Cardiac muscle cell (in vitro differentiated cells and primary cell): Measurements from ENCODE around the gene EFNA5. TPM values are rescaled to one million over a fixed set of nuclear protein-coding genes. Genes with fewer than 3 reads are reported as not detected.
A peak's percentile ranks its signal among the peaks of the same experiment; 100 is the strongest.

Source experiments
- DNase-seq, 2 donors: peaks; one replicate each; pipeline versions ENCODE4 v3.0.0 to v3.0.0-alpha.2; 2010 to 2017; ENCODE audit warnings: low read depth in 1 of 2, low spot score in 1 of 2
- H3K27ac ChIP-seq: fragments of 200-600 bp; sonication (generic); 2 replicates; pipeline ENCODE4 v1.5.1; 2016
- H3K27me3 ChIP-seq: fragments of 200-600 bp; sonication (generic); 2 replicates; pipeline ENCODE4 v1.6.0; 2016; ENCODE audit warnings: control low read depth
- H3K36me3 ChIP-seq: fragments of 200-600 bp; sonication (generic); 2 replicates; pipeline ENCODE4 v1.5.1; 2016; ENCODE audit warnings: control low read depth
- H3K4me1 ChIP-seq: fragments of 200-600 bp; sonication (generic); 2 replicates; pipeline ENCODE4 v1.8.1; 2017; ENCODE audit warnings: low read depth, mild to moderate bottlenecking, mixed run types
- H3K4me3 ChIP-seq: fragments of 200-600 bp; sonication (generic); 2 replicates; pipeline ENCODE4 v1.5.1; 2016; ENCODE audit warnings: mild to moderate bottlenecking
- H3K9me3 ChIP-seq: fragments of 200-600 bp; sonication (generic); 2 replicates; pipeline ENCODE4 v1.5.1; 2017; ENCODE audit warnings: low read depth, mild to moderate bottlenecking, control low read depth
- CTCF ChIP-seq: IDR thresholded peaks from 2 replicates; pipeline ENCODE4 v1.5.1; 2012; ENCODE audit warnings: low read depth, mild to moderate bottlenecking, low read length
- polyA plus RNA-seq: library from polyadenylated mRNA; unstranded; fragments of >200 nt; fragmentation: Nextera tagmentation; extraction: Ambion mirVana; gene quantifications from 2 replicates; pipeline ENCODE4 v1.2.1, GENCODE V29; 2016
- total RNA-seq: library from RNA; depleted of rRNA; stranded (reverse); fragments of >200 nt; gene quantifications from 2 replicates; pipeline ENCODE4 v1.2.3, GENCODE V29; 2016

Gene EFNA5
- total and polyA plus RNA-seq, 2 experiments from 2014 or later, result 4.5 to 12.0 TPM

GRCh38 chr5:107570181-107570580 is 100.6 kb downstream of the EFNA5 start:
- no peaks in the 10 kb centered on the region for H3K9me3 ChIP-seq
- H3K27me3 ChIP-seq, result no peaks in the 10 kb centered on the region
- peaks cover 41% of the 10 kb centered on the region for H3K4me1 ChIP-seq
- no peak for DNase-seq
- no peak for TF ChIP-seq CTCF
- H3K4me3 ChIP-seq, result no peak overlapping the region
- H3K27ac ChIP-seq, result no peak overlapping the region
- no peaks in the 10 kb centered on the region for H3K36me3 ChIP-seq

- Histone ChIP-seq H3K36me3 (no peaks in the 10 kb centered on the region), H3K9me3 (no peaks in the 10 kb centered on the region), H3K4me3 (no peak overlapping the region), H3K27ac (no peak overlapping the region), H3K4me1 (peaks cover 41% of the 10 kb centered on the region), H3K27me3 (no peaks in the 10 kb centered on the region)
- no peak for DNase-seq
- TF ChIP-seq CTCF, result no peak
Observed at GRCh38 chr5:107567901-107568671, 102.7 kb downstream of the EFNA5 start.

GRCh38 chr5:107566986-107567385 is 103.8 kb downstream of the EFNA5 start:
- no peaks in the 10 kb centered on the region for H3K36me3 ChIP-seq
- no peaks in the 10 kb centered on the region for H3K27me3 ChIP-seq
- peaks cover 31% of the 10 kb centered on the region for H3K4me1 ChIP-seq
- no peak for DNase-seq
- no peak overlapping the region for H3K27ac ChIP-seq
- no peak for TF ChIP-seq CTCF
- no peak overlapping the region for H3K4me3 ChIP-seq
- H3K9me3 ChIP-seq, result no peaks in the 10 kb centered on the region

GRCh38 chr5:107565791-107566767 is 104.7 kb downstream of the EFNA5 start:
- Histone ChIP-seq H3K27ac (peak overlapping the region; percentile 60), H3K27me3 (no peaks in the 10 kb centered on the region), H3K4me1 (peaks cover 22% of the 10 kb centered on the region), H3K4me3 (no peak overlapping the region), H3K36me3 (no peaks in the 10 kb centered on the region), H3K9me3 (no peaks in the 10 kb centered on the region)
- no peak for TF ChIP-seq CTCF
- DNase-seq, result peak in 1 of 2 donors; percentile 60

GRCh38 chr5:107564931-107565372 is 105.8 kb downstream of the EFNA5 start:
- TF ChIP-seq CTCF, result no peak
- no peak overlapping the region for H3K27ac ChIP-seq
- peak in 1 of 2 donors; percentile 68 for DNase-seq
- H3K9me3 ChIP-seq, result no peaks in the 10 kb centered on the region
- H3K4me3 ChIP-seq, result no peak overlapping the region
- no peaks in the 10 kb centered on the region for H3K36me3 ChIP-seq
- H3K4me1 ChIP-seq, result peaks cover 18% of the 10 kb centered on the region
- H3K27me3 ChIP-seq, result no peaks in the 10 kb centered on the region
